ENCODE results near the gene DHRS12.

GRCh38 chr13:51799261-51799660, 4.7 kb downstream of the DHRS12 start:
- TF ChIP-seq POLR2A (IDR thresholded peaks at IDR 0.05) = no peak
- TF ChIP-seq CTCF (IDR thresholded peaks at IDR 0.05) = no peak

Data from adrenal gland (tissue), 5 donors.